ENCODE data around the gene PLTP.

The PLTP gene

DNA sequence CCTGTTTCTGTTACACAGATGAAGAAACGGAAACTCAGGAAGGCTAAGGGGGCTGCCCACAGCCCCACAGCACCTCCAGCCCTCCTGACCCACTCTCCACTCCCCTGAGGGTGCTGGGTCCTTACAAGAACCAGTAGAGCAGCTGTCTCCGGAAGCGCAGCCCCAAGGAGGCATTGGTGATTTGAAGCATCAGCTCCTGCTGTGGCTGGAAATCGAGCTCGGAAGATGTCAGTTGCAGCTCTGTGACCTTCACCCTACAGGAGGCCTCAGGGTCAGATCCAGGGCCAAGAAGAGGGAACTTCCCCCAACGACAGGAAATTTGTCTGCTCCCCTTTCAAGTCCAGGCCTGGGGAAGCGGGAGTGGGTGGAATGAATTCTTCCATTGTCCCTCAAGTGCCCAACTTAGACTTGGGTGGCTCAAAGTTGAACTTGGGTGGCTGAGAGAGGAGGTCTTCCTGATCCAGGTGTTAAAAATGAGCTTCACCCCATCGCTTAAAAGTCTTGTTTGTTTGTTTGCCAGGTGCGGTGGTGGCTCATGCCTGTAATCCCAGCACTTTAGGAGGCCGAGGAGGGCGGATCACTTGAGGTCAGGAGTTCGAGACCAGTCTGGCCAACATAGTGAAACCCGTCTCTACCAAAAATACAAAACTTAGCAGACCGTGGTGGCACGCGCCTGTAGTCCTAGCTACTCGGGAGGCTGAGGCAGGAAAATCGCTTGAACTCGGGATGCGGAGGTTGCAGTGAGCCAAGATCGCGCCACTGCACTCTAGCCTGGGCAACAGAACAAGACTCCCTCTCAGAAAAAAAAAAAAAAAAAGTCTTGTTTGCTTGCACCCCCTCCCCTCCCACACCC lies 1.9 kb downstream of the PLTP start:
- no peak for TF ChIP-seq SIN3A (IDR thresholded peaks at IDR 0.05; ENCODE audit: borderline replicate concordance, insufficient read depth, low read length)
- no peak for TF ChIP-seq POLR2AphosphoS5 (IDR thresholded peaks at IDR 0.05; ENCODE audit: low read depth, low read length)
- TF ChIP-seq FOXP2 (optimal IDR thresholded peaks at IDR 0.05; ENCODE audit: borderline replicate concordance, extremely low read depth, extremely low read length, insufficient read depth): no peak
- TF ChIP-seq, protein P1, sequence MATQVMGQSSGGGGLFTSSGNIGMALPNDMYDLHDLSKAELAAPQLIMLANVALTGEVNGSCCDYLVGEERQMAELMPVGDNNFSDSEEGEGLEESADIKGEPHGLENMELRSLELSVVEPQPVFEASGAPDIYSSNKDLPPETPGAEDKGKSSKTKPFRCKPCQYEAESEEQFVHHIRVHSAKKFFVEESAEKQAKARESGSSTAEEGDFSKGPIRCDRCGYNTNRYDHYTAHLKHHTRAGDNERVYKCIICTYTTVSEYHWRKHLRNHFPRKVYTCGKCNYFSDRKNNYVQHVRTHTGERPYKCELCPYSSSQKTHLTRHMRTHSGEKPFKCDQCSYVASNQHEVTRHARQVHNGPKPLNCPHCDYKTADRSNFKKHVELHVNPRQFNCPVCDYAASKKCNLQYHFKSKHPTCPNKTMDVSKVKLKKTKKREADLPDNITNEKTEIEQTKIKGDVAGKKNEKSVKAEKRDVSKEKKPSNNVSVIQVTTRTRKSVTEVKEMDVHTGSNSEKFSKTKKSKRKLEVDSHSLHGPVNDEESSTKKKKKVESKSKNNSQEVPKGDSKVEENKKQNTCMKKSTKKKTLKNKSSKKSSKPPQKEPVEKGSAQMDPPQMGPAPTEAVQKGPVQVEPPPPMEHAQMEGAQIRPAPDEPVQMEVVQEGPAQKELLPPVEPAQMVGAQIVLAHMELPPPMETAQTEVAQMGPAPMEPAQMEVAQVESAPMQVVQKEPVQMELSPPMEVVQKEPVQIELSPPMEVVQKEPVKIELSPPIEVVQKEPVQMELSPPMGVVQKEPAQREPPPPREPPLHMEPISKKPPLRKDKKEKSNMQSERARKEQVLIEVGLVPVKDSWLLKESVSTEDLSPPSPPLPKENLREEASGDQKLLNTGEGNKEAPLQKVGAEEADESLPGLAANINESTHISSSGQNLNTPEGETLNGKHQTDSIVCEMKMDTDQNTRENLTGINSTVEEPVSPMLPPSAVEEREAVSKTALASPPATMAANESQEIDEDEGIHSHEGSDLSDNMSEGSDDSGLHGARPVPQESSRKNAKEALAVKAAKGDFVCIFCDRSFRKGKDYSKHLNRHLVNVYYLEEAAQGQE (IDR thresholded peaks at IDR 0.05; ENCODE audit: insufficient read depth in 1 of 2, low read depth in 2 of 2, low read length in 2 of 2): no peak
- no peak for TF ChIP-seq TAF1 (IDR thresholded peaks at IDR 0.05; ENCODE audit: borderline replicate concordance, insufficient read depth, low read length)

DNA sequence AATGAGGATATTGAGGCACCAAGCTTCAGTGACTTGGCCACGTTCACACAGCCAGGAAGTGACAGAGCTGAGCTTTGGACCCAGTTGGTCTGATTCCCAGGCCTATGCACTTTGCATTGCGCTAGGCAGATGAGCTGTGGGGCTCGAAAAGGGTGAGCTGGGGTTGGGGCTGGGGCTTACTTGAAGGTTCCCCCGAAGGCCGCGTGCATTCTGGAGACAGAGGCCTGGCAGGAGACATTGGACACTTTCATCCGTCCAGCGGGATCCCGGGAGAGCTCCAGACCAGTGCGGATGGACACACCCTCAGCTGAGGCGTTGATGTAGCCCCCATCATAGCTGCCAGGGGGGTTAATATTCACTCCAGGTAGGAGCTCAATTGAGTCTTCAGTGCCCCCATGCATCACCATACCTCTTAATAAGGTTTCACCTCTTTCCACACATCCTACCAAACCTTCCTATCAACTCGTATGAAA lies 2.6 kb downstream of the PLTP start:
- TF ChIP-seq, protein P1 (IDR thresholded peaks at IDR 0.05; ENCODE audit: insufficient read depth in 1 of 2, low read depth in 2 of 2, low read length in 2 of 2): no peak
- TF ChIP-seq SIN3A (IDR thresholded peaks at IDR 0.05; ENCODE audit: borderline replicate concordance, insufficient read depth, low read length): no peak
- TF ChIP-seq POLR2AphosphoS5 (IDR thresholded peaks at IDR 0.05; ENCODE audit: low read depth, low read length): no peak
- no peak for TF ChIP-seq TAF1 (IDR thresholded peaks at IDR 0.05; ENCODE audit: borderline replicate concordance, insufficient read depth, low read length)
- TF ChIP-seq FOXP2 (optimal IDR thresholded peaks at IDR 0.05; ENCODE audit: borderline replicate concordance, extremely low read depth, extremely low read length, insufficient read depth): no peak

DNA sequence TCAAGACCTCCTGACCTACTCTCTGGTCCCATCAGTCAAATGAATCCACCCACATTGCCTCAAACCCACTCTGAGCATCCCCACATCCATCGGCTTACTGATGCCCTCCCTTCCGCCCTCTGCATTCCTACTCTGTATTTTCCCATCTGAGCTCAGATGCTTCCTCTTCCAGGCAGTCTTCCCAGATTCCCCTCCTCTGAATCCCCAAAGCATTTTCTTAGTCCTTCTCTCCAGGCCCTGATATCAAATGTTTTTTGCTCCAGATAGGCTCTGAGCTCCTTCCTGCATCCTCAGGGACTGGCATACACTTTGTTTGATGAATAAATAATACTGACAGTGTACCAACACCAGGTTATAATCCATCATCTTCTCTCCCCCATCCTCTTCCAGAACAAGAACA lies 3.9 kb downstream of the PLTP start:
- TF ChIP-seq, protein P1 (IDR thresholded peaks at IDR 0.05; ENCODE audit: insufficient read depth in 1 of 2, low read depth in 2 of 2, low read length in 2 of 2): no peak
- TF ChIP-seq FOXP2 (optimal IDR thresholded peaks at IDR 0.05; ENCODE audit: borderline replicate concordance, extremely low read depth, extremely low read length, insufficient read depth) (no peak), SIN3A (IDR thresholded peaks at IDR 0.05; ENCODE audit: borderline replicate concordance, insufficient read depth, low read length) (no peak), TAF1 (IDR thresholded peaks at IDR 0.05; ENCODE audit: borderline replicate concordance, insufficient read depth, low read length) (no peak), POLR2AphosphoS5 (IDR thresholded peaks at IDR 0.05; ENCODE audit: low read depth, low read length) (no peak)

DNA sequence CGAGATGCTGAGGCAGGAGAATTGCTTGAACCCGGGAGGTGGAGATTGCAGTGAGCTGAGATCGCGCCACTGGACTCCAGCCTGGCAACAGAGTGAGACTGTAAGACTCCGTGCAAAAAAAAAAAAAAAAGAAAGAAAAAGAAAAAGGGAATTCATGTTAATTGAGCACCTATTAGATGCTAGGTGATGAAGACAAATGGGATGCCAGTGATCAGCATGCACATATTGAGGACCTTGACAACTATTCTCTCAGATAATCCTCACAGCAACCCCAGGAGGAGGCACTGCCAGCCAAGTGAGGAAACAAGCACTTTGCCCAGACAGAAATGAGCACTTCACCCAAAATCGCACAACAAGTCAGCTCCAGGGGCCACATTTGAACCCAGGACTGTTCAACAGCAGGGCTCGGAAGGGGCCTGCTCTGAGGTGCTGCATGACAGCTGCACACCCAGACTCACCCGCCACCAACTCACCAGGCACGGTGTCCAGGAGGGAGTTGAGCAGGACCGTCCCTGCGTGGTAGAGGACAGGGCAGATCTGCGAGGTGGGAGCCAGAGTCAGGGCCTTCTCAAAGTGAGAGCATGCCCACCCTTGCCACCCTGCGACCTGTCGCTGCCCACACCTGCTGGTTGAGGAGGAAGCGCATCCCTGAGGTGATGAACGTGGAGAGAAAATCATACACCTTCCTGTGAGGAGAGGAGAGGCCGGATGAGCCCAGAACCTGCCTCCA lies 4.6 kb downstream of the PLTP start:
- TF ChIP-seq FOXP2 (optimal IDR thresholded peaks at IDR 0.05; ENCODE audit: borderline replicate concordance, extremely low read depth, extremely low read length, insufficient read depth) (no peak), TAF1 (IDR thresholded peaks at IDR 0.05; ENCODE audit: borderline replicate concordance, insufficient read depth, low read length) (no peak), SIN3A (IDR thresholded peaks at IDR 0.05; ENCODE audit: borderline replicate concordance, insufficient read depth, low read length) (no peak), POLR2AphosphoS5 (IDR thresholded peaks at IDR 0.05; ENCODE audit: low read depth, low read length) (no peak)
- TF ChIP-seq, protein P1 (IDR thresholded peaks at IDR 0.05; ENCODE audit: insufficient read depth in 1 of 2, low read depth in 2 of 2, low read length in 2 of 2): no peak
